Endothelial cell (in vitro differentiated cells): ENCODE measurements around the gene CTNNA2. TPM values are rescaled to one million over a fixed set of nuclear protein-coding genes. Genes with fewer than 3 reads are reported as not detected.

Source experiments
- DNase-seq: peaks from one replicate; pipeline ENCODE4 v3.0.0; 2021; ENCODE audit warnings: low spot score
- H3K27ac Mint-ChIP-seq: one replicate; pipeline ENCODE4 v1.8.0; 2021; ENCODE audit warnings: mixed read lengths, inconsistent platforms; ENCODE audit not compliant: unreplicated experiment
- H3K27me3 Mint-ChIP-seq: one replicate; pipeline ENCODE4 v1.8.0; 2021; ENCODE audit warnings: mild to moderate bottlenecking, moderate library complexity, mixed read lengths, inconsistent platforms; ENCODE audit not compliant: unreplicated experiment
- H3K36me3 Mint-ChIP-seq: one replicate; pipeline ENCODE4 v1.8.0; 2021; ENCODE audit warnings: mild to moderate bottlenecking, low read depth, mixed read lengths, inconsistent platforms; ENCODE audit not compliant: unreplicated experiment
- H3K4me1 Mint-ChIP-seq: one replicate; pipeline ENCODE4 v1.8.0; 2021; ENCODE audit warnings: mild to moderate bottlenecking, mixed read lengths, inconsistent platforms; ENCODE audit not compliant: unreplicated experiment
- H3K4me3 Mint-ChIP-seq: one replicate; pipeline ENCODE4 v1.8.0; 2021; ENCODE audit warnings: mild to moderate bottlenecking, mixed read lengths, inconsistent platforms; ENCODE audit not compliant: unreplicated experiment
- H3K9me3 Mint-ChIP-seq: one replicate; pipeline ENCODE4 v1.8.0; 2021; ENCODE audit warnings: mixed read lengths, inconsistent platforms; ENCODE audit not compliant: unreplicated experiment
- total RNA-seq: library from RNA; stranded (reverse); fragmentation: NEBNext Ultra II Directional; extraction: Animal tissue kit (Norgen Biotek cat#: 25700); gene quantifications from one replicate; pipeline ENCODE4 v1.2.1, GENCODE V29; 2021; ENCODE audit not compliant: unreplicated experiment
- TF ChIP-seq, protein P1 (sequence below): fragments of 200-600 bp; sonication (generic); IDR thresholded peaks from one replicate; pipeline ENCODE4 v1.5.0; 2021; ENCODE audit warnings: antibody characterized with exemption; ENCODE audit not compliant: unreplicated experiment

CTNNA2 gene
- total RNA-seq, 1 donor from 2014 or later = 4.7 TPM

GRCh38 chr2:79611448-79612016 lies 98.7 kb downstream of the CTNNA2 start:
- Mint-ChIP-seq H3K27ac (no peak overlapping the region), H3K4me1 (peaks cover 2% of the 10 kb centered on the region), H3K9me3 (no peaks in the 10 kb centered on the region), H3K27me3 (no peaks in the 10 kb centered on the region), H3K4me3 (no peak overlapping the region), H3K36me3 (no peaks in the 10 kb centered on the region)
- DNase-seq = no peak
- TF ChIP-seq, protein P1, sequence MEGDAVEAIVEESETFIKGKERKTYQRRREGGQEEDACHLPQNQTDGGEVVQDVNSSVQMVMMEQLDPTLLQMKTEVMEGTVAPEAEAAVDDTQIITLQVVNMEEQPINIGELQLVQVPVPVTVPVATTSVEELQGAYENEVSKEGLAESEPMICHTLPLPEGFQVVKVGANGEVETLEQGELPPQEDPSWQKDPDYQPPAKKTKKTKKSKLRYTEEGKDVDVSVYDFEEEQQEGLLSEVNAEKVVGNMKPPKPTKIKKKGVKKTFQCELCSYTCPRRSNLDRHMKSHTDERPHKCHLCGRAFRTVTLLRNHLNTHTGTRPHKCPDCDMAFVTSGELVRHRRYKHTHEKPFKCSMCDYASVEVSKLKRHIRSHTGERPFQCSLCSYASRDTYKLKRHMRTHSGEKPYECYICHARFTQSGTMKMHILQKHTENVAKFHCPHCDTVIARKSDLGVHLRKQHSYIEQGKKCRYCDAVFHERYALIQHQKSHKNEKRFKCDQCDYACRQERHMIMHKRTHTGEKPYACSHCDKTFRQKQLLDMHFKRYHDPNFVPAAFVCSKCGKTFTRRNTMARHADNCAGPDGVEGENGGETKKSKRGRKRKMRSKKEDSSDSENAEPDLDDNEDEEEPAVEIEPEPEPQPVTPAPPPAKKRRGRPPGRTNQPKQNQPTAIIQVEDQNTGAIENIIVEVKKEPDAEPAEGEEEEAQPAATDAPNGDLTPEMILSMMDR = no peak

DNA sequence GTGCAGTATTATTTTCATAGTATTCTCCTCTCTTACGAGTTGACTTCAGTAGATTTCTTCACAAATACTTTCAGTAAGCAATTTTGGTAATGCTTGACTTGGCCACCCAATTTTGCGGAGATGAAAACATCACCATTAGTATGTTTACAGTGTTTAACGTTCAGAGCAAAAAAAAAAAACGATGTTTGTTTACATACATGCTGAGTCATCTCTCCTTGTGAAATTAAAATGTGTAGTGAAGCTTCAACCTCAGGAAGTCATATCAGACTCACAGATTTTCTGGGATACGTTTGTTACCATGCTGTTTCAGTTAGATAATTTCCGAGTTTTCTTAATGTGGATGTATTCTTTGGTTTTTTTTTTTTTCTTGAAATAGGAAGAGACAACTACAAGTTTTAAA lies 100.1 kb downstream of the CTNNA2 start:
- H3K36me3 Mint-ChIP-seq = no peaks in the 10 kb centered on the region
- no peak for DNase-seq
- peaks cover 2% of the 10 kb centered on the region for H3K4me1 Mint-ChIP-seq
- TF ChIP-seq, protein P1 = no peak
- no peaks in the 10 kb centered on the region for H3K9me3 Mint-ChIP-seq
- H3K4me3 Mint-ChIP-seq = no peak overlapping the region
- H3K27me3 Mint-ChIP-seq = no peaks in the 10 kb centered on the region
- H3K27ac Mint-ChIP-seq = no peak overlapping the region

GRCh38 chr2:79619442-79619841 lies 106.6 kb downstream of the CTNNA2 start:
- Mint-ChIP-seq H3K27me3 (no peaks in the 10 kb centered on the region), H3K4me3 (no peak overlapping the region), H3K27ac (no peak overlapping the region), H3K36me3 (no peaks in the 10 kb centered on the region), H3K4me1 (no peaks in the 10 kb centered on the region), H3K9me3 (no peaks in the 10 kb centered on the region)
- DNase-seq = no peak
- TF ChIP-seq, protein P1 = no peak

- Mint-ChIP-seq H3K27ac (no peak overlapping the region), H3K4me3 (no peak overlapping the region), H3K9me3 (no peaks in the 10 kb centered on the region), H3K36me3 (no peaks in the 10 kb centered on the region), H3K4me1 (no peaks in the 10 kb centered on the region), H3K27me3 (no peaks in the 10 kb centered on the region)
- no peak for DNase-seq
- TF ChIP-seq, protein P1 = no peak
Measured at GRCh38 chr2:79619976-79620375, 107.1 kb downstream of the CTNNA2 start.

- H3K9me3 Mint-ChIP-seq = no peaks in the 10 kb centered on the region
- no peak overlapping the region for H3K4me3 Mint-ChIP-seq
- no peak for DNase-seq
- H3K27me3 Mint-ChIP-seq = no peaks in the 10 kb centered on the region
- H3K36me3 Mint-ChIP-seq = no peaks in the 10 kb centered on the region
- H3K27ac Mint-ChIP-seq = no peak overlapping the region
- H3K4me1 Mint-ChIP-seq = no peaks in the 10 kb centered on the region
- TF ChIP-seq, protein P1 = no peak
Measured at GRCh38 chr2:79620679-79621078, 107.8 kb downstream of the CTNNA2 start.
